Non-pigmented ciliary epithelial cell (primary cell): Measurements from ENCODE around the gene RGR.

Experiments used
- DNase-seq: peaks from one replicate; pipeline ENCODE4 v3.0.0-alpha.2; 2010; ENCODE audit warnings: low read depth

The RGR gene

GRCh38 chr10:84221916-84222315, 22.9 kb upstream of the RGR start:
- DNase-seq: no peak

GRCh38 chr10:84224411-84225028, 20.3 kb upstream of the RGR start:
- DNase-seq: no peak

DNA sequence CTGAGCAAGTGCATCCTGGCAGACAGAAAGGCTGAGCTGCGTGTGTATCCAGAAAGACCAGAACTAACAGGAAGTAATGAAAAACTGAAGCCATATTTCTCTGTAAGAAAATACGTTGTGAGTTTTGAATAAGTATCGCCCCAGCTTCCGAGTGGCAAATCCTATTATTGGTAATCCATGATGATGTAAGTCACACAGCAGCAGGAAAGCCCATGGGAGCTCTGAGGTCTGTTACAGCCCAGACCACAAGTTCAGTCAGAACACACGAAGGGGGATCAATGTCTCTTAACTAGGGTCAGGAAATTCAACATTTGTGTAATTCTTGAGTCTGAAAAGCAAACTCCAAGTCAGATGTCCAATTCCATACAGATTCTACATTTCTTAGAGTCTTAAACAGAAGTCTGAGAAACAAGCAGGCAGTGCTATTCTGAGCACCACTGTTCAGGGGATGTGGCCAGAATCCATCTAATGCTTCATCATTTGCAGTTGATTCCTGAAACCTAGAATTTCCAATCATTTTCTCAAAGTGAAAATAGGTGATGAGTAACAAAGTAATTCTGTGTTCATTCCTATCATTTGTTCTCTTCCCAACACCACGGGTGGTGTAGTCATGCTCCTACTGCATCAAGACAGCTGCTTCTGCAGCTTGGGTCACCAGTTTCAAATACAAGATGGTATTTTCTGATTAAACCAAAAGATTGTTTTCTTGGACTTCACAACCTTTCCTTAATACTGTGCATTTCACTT, 19.3 kb upstream of the RGR start, which contains the start of gene LRIT2:
Gene LRIT2, minus strand, starts transcription at position 118 of the 747 bp plus-strand sequence. Its CDS starts 24 bp downstream, at position 94.
- no peak for DNase-seq

- no peak for DNase-seq
These were observed 18.2 kb upstream of the RGR start for GRCh38 chr10:84226616-84227015.

DNA sequence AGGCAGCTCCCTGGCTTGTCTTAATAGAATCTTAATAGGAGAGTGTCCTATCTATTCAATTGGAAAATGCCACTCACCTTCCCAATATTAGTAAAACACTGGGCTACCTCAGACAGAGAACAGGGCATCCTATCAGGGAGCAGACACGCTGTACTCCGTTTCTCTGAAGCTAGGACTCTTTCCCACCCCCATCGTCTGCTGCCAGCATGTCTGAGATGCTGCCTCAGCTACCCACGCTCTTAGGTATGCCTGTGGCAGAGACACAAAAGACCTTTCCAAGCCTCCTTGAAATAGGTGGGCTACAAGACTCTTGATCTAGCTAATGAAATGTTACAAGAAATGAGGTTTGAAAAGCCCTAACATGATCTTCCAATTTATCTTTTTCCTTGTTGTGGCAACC, 17.0 kb upstream of the RGR start:
- no peak for DNase-seq

GRCh38 chr10:84230359-84230758, 14.5 kb upstream of the RGR start:
- DNase-seq: no peak

DNA sequence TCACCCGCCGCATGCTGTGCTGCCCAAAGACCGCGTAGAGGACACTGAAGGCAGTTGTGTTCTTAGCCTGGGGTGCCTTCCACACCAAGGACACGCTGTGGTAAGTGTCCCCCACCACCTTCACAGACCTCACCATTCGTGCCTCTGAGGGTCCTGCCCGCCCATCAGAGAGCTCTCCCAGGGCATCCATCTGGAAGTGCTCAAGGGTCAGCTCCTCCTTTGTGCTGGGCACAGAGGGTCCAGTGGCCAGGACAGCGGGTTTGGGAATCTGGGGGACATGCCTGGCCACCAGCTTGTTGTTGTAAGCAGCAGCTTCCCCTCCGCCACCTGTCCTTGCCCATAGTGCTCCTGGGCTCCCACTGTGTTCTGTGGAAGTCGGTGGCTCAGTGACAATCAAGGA, 12.5 kb upstream of the RGR start:
- DNase-seq: no peak

GRCh38 chr10:84233940-84234339, 10.9 kb upstream of the RGR start:
- DNase-seq: no peak

DNA sequence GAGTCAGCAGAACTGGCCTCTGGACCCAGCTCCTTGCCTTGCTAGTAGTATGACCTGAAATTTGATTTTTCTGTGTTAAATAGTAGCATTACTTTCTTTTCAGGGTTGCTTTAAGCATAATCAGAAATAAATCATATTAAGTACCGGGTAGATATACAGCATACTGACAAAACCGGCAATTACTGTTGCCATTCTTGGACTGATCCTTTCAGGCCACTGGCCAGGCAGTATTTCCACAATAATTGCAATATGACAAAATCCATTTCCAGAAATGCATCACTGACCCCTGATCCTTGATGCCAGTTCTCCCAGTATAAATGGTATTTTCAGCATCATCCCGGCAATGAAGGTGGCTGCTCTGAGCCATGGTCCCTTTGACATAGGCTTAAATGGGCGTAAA, 10.4 kb upstream of the RGR start:
- no peak for DNase-seq

DNA sequence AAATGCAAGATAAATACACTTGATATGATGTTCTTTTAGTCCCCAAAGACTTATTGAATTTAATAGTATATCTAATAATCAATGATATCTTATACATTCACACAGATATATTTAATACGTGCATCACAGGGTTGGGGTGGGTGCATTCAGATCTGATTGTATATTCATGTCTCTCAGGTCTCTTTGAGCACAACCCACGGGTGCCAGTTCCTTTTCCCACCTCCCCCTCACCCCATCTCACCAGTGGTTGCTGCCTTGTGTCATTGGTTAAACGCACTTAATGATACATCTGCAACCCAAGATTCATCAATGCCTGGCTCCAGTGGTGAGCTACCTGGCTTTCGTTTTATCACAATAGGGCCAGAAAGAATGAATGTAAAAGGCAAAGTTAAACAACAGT, 9.8 kb upstream of the RGR start:
- no peak for DNase-seq

DNA sequence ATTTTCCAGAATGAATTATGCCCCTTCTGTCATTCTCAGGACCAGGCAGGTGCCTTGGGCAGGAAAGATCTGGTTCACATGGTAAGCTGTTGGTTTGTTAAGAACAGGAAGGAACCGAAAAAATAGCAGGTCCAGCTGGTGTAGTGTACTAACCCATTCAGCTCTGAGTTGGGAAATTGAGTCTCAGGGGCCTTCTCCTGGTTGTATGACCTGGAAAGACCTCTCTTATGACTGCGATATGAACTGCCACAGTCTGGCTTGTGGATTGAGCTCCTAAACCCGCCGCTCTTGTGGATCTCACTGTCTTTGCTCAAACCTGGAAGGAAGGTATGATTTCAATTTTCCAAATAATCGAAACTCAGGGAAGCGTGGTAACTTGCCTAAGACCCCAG, 8.1 kb upstream of the RGR start:
- DNase-seq: no peak

DNA sequence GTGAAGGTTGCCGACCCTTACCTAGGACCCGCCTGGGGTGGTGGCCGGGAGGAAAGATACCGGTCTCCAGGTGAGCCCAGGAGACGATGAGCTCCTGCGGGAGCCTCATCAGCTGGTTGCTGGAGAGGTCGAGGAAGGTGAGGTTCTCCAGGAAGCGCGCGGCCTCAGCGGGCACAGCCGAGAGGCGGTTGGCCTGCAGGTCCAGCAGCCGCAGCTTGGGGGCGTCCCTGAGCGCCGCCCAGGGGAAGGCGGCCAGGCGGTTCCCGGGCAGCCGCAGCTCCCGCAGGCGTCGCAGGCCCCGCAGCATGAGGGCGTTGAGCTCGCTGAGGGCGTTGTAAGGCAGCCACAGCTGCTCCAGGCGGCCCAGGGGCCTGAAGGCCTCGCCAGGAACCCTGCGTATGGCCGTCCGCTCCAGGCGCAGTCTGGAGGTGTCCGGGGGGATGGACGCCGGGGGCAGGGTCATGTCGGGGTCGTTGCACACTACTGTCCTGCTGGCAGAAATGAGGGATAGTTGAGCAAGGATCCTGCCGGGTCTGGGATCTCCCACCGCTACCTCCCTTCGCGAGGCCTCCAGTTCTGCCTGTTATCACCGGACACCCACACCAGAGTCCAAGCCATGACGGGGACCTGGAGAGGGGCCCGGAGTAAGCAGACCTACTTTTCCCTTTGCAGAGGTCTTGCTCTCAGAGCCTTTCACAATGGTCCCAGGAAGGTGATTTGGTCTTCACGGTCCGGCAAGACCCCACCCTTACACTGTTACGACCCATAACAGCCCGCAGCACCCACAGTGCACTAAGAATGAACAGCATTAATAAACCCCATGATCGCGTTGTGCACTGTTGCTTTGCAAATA, 7.4 kb upstream of the RGR start:
- DNase-seq: no peak

DNA sequence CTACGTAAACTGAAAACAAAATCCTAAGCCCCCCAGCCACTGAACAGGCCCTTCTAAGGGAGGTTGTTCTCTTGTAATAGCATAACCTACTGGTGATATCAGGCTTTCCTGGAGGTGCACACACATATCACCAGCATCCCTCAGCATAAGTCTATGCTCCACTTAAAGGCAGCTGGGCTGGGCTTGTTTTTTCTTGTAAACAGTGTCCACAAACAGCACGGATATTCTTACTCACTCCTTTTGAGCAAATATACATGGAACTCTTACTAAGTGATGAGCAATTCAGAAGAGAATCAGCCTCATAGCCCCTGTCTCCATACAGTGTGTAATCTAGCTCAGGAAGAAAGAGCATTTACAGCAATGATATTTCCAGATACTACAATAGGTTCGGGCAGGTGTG, 5.9 kb upstream of the RGR start:
- no peak for DNase-seq

DNA sequence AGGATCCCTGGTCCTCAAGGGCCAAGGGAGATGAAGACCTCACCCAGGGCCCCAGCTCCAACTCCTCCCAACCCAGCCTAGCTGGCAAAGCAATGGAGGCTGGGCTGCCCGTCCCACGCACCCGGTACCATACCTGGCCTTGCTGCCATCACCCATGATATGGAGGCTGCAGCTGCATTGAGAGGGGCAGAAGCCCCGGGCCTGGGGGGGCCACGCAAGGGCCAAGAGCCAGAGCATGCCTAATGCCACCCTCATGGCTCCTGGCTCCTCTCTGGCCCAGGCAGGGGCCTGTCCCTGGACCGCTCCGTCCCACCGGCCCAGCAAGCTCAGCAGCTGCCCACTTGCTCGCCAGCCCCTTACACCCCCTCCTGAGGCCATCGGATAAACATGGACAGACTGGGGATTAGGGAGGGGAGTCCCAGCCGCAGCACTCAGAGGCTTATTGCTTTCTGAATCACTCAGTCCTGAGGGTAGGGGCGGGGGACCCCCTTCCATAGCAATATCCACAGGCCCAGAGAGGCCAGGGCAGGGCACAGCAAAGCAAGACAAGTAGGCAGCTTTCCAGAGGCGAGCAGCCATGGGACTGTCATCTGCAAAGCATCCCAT, 3.6 kb upstream of the RGR start, which contains the start of gene LRIT1:
Gene LRIT1, minus strand, starts transcription at position 362 of the 606 bp plus-strand sequence. Its CDS starts 107 bp downstream, at position 255.
- no peak for DNase-seq

- DNase-seq: no peak
These were observed 1.1 kb upstream of the RGR start for GRCh38 chr10:84243759-84244158.

- DNase-seq: no peak
These were observed 2.6 kb downstream of the RGR start for GRCh38 chr10:84247496-84247895.

DNA sequence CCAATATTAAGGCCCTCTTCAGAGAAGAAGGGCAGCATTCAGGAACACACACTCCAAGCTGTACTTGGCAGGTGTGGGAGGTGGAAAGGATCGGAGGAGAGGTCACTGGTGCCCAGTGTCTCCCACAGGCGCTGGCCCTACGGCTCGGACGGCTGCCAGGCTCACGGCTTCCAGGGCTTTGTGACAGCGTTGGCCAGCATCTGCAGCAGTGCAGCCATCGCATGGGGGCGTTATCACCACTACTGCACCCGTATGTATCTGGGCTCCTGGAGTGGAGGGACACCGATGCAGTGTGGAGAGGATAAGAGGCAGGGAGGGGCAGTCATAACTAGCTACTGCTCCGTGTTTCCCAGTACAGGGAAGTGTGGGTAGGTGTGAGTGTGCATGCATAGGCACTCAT, 3.9 kb downstream of the RGR start:
- DNase-seq: no peak

- DNase-seq: no peak
These were observed 10.0 kb downstream of the RGR start for GRCh38 chr10:84254552-84255478.

GRCh38 chr10:84256510-84257342, 11.9 kb downstream of the RGR start:
- no peak for DNase-seq

GRCh38 chr10:84257343-84258020, 12.6 kb downstream of the RGR start:
- DNase-seq: no peak
